BLaER1 (cell line): ENCODE measurements around the gene DNM1.
"Not testable (repeated sequence)": the region's sequence is repeated elsewhere in the genome, so short reads cannot be mapped to it uniquely, and the experiment has no call there.

Experiments
- H3K27ac ChIP-seq: shearing (Covaris generic); formaldehyde crosslinking; 2 replicates; pipeline ENCODE4 v1.8.1; 2022
- H3K27me3 ChIP-seq: shearing (Covaris generic); formaldehyde crosslinking; 2 replicates; pipeline ENCODE4 v1.8.1; 2022
- H3K36me3 ChIP-seq: shearing (Covaris generic); formaldehyde crosslinking; 2 replicates; pipeline ENCODE4 v1.8.1; 2022
- H3K4me1 ChIP-seq: shearing (Covaris generic); formaldehyde crosslinking; 2 replicates; pipeline ENCODE4 v1.8.1; 2022
- H3K4me2 ChIP-seq: shearing (Covaris generic); formaldehyde crosslinking; 2 replicates; pipeline ENCODE4 v1.8.1; 2022
- H3K4me3 ChIP-seq: shearing (Covaris generic); formaldehyde crosslinking; 2 replicates; pipeline ENCODE4 v1.8.1; 2022
- H3K9ac ChIP-seq: shearing (Covaris generic); formaldehyde crosslinking; 2 replicates; pipeline ENCODE4 v1.8.1; 2022
- H3K9me3 ChIP-seq: shearing (Covaris generic); formaldehyde crosslinking; 2 replicates; pipeline ENCODE4 v1.8.1; 2022
- H4K20me1 ChIP-seq: shearing (Covaris generic); formaldehyde crosslinking; 2 replicates; pipeline ENCODE4 v1.8.1; 2022
- Cebpa-rat ChIP-seq: shearing (Covaris generic); IDR thresholded peaks from 2 replicates; pipeline ENCODE4 v1.8.1; 2022

The DNM1 gene

DNA sequence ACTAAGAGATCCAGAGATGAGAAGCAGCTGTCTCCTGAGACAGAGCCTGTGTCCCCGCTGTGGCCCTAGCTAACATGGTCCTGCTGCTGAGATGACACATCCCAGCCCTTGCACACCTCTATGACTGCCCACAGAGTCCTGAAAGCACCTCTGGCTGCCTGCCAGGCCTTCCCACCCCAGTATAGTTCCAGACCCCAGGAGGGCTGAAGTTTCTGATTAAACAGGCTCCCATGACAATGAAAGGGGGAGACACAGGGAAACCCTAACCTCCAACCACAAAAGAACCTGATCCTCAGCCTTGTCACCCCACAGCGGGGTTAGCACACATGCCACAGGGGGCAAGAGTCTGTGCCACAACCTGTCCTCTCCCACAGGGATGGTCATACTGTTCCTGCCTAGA lies 27.5 kb upstream of the DNM1 start:
- no peaks in the 10 kb centered on the region for H3K27me3 ChIP-seq
- no peak overlapping the region for H3K9ac ChIP-seq
- H3K36me3 ChIP-seq: peaks cover 86% of the 10 kb centered on the region
- H3K4me3 ChIP-seq: no peak overlapping the region
- H3K9me3 ChIP-seq: peaks cover 20% of the 10 kb centered on the region
- no peak overlapping the region for H3K27ac ChIP-seq
- no peak for TF ChIP-seq Cebpa-rat
- H4K20me1 ChIP-seq: 0 out of 2 replicates have a peak, but pooled peaks cover 9% of the 10 kb centered on the region
- H3K4me2 ChIP-seq: no peak overlapping the region
- no peaks in the 10 kb centered on the region for H3K4me1 ChIP-seq

DNA sequence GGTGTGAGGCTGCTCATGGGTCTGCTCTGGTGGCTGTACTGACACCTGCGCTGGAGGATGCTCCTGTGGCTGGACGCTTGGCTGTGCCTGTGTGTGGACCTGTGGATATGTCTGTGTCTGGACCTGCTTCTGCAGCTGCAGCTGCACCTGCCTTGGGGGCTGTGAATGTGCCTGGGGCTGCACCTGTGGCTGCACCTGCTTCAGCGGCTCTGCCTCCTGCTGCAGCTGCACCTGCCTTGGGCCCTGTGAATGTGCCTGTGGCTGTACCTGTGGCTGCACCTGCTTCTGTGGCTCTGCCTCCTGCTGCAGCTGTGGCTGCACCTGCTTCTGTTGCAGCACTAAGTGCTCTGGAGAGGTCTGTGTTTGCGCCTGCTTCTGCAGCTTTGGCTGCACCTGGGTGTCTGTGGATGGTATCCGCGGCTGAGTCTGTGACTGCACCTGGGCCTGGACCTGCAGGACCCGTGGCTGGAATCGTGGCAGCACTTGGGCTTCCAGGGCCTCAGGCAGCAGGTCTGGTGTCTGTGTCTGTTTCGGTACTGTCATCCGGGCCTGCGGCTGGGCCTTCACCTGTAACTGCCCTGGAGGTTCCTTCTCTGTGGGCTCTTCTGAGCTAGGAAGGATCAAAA lies 24.3 kb upstream of the DNM1 start:
- no peak overlapping the region for H3K4me3 ChIP-seq
- TF ChIP-seq Cebpa-rat: no peak
- H3K36me3 ChIP-seq: peaks cover 91% of the 10 kb centered on the region

DNA sequence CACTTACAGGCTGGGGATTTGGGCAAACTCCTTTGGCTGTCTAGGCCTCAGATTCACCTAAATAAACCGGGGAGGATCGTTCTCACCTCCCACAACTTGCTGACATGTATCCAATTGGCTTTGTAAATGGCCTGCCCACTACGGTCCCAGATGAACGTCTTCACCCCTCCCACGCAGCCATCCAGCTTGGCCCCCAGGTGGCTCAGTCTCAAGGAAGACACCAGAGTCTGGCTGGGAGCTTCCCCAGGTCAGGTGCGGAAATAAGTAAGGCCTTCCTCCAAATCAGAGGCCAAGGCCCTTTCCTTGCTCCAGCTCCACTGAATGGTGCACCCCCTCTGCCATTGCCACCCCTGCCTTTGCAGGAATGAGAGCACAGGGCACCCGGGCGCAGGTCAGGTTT lies 23.2 kb upstream of the DNM1 start:
- Histone ChIP-seq H3K4me2 (no peak overlapping the region), H3K27ac (no peak overlapping the region), H3K9me3 (peaks cover 21% of the 10 kb centered on the region), H3K36me3 (peaks cover 91% of the 10 kb centered on the region), H3K27me3 (no peaks in the 10 kb centered on the region), H3K4me3 (no peak overlapping the region), H4K20me1 (no peaks in the 10 kb centered on the region), H3K4me1 (no peaks in the 10 kb centered on the region), H3K9ac (no peak overlapping the region)
- TF ChIP-seq Cebpa-rat: no peak

More for the DNA sequence above, 24.3 kb upstream of the DNM1 start:
- H3K4me2 ChIP-seq: no peak overlapping the region
- H3K4me1 ChIP-seq: no peaks in the 10 kb centered on the region
- H4K20me1 ChIP-seq: 0 out of 2 replicates have a peak, but pooled peaks cover 9% of the 10 kb centered on the region
- no peak overlapping the region for H3K27ac ChIP-seq
- H3K9me3 ChIP-seq: peaks cover 21% of the 10 kb centered on the region
- no peak overlapping the region for H3K9ac ChIP-seq
- no peaks in the 10 kb centered on the region for H3K27me3 ChIP-seq

DNA sequence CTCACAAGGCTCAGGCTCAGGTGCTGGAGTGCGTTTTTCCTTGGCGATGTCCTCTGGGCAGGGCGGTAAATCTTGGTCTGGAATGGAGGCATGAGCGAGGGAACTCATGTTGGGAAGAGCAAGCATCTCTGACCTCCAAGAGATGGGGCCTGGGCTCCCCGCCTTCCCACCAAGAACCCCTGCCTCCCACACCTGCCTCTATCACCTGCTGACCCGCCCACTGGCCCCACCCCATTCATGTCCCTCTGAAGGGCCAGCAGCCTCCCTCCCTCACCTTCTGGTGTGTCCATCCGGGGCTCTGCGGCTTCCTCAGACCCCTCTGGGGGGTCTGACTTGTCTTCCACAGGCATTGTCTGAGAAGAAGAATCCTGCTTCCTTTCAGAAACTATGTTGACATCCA lies 22.7 kb upstream of the DNM1 start:
- H3K27ac ChIP-seq: no peak overlapping the region
- no peaks in the 10 kb centered on the region for H3K27me3 ChIP-seq
- H3K9ac ChIP-seq: no peak overlapping the region
- TF ChIP-seq Cebpa-rat: no peak
- no peak overlapping the region for H3K4me2 ChIP-seq
- no peak overlapping the region for H3K4me3 ChIP-seq
- no peaks in the 10 kb centered on the region for H3K4me1 ChIP-seq
- H3K36me3 ChIP-seq: peaks cover 91% of the 10 kb centered on the region
- peaks cover 21% of the 10 kb centered on the region for H3K9me3 ChIP-seq
- no peaks in the 10 kb centered on the region for H4K20me1 ChIP-seq

DNA sequence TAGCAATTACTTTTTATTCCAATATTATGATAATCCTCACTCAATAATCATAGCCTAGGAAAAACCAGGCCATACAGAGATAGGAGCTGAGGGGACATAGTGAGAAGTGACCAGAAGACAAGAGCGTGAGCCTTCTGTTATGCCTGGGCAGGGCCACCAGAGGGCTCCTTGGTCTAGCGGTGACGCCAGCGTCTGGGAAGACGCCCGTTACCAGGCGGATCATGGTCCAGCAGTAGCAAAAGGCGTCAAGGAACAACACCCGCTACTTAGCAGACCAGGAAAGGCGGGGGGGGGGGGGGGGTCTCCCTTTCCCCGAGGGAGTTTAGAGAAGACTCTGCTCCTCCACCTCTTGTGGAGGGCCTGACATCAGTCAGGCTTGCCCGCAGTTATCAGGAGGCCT lies 21.7 kb upstream of the DNM1 start:
- peaks cover 21% of the 10 kb centered on the region for H3K9me3 ChIP-seq
- peaks cover 91% of the 10 kb centered on the region for H3K36me3 ChIP-seq
- not testable (repeated sequence) for H4K20me1 ChIP-seq, H3K4me3 ChIP-seq, H3K4me2 ChIP-seq, H3K27me3 ChIP-seq, H3K9ac ChIP-seq, H3K27ac ChIP-seq, H3K4me1 ChIP-seq

DNA sequence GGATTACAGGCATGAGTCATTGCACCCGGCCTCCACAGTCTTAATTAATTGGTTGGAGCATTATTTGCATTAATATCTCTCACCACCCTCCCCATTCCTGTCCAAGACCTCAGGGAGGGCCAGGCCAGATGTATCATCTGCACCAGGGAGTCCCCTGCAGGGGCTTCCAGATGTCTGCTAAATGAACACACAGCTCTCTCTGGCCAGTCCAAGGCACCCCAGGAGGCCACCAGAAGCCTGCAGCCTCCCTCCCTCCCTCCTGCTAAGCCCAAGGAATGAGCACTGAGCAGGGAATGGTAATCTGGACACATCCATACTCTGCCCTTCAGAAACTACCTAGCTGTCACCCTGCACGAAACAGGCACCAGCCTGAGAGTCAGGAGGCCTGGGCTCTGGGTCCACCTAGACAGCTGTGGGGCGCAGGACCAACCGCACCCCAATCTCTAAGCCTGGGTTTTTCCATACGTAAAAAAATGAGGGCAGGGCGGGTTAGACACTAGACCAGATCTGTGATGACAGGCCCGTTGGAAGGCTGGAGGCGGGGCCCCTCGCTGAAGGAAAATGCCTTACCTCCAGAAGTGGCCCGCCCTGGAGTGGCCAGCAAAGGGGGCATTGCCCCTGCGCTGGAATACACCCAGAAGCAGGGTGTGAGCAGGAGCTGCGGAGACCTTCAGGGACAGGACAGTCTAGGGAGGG lies 20.1 kb upstream of the DNM1 start:
- Histone ChIP-seq H3K27ac (no peak overlapping the region), H3K9ac (no peak overlapping the region), H3K4me2 (no peak overlapping the region), H3K4me3 (no peak overlapping the region), H3K4me1 (no peaks in the 10 kb centered on the region), H4K20me1 (no peaks in the 10 kb centered on the region), H3K36me3 (peaks cover 85% of the 10 kb centered on the region), H3K27me3 (no peaks in the 10 kb centered on the region), H3K9me3 (peaks cover 21% of the 10 kb centered on the region)
- TF ChIP-seq Cebpa-rat: no peak

DNA sequence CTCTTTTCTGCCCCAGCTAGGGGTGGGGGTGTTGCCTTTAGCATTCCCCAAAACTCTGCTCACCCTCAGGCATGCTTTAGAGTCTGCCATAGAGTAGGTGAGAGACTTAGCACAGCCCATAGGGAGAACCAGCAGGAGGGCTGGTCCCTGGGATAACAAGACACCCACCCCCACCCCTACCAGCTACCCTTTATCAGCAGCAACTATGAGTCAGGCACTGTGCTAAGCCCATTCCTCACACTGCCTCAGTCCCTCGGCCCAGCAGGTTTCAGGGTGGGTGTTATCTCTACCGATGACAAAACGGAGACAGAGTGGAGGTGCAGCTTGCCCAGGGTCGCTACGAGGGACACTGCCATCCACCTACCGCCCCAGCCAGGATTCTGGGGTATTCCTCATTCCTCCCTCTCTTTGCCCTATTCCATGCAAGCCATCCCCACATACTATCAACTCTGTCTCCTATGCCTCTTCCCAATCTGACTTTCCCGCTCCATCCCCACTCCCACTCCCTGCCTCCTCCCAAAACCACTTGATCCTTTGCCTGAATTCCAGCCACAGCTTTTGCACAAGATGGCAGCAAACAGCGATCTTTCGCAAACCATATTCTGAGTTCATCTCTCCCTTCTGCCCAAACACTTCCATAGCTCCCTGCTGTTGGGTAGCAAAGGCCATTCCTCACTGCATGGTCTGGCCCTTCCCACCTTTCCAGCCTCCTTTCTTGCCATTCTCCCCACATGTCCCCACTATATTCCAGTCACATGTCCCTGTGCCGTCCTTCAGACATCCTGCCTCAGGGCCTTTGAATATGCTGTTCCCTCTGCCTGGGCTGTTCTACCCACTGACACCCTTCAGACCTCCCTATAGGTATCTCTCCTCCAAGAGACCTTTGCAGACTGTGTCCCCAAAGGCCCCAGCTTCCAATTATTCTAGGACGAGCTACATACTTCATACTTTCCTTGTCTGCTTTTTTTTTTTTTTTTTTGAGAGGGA lies 16.9 kb upstream of the DNM1 start:
- Histone ChIP-seq H3K9me3 (no peaks in the 10 kb centered on the region), H3K4me1 (peaks cover 20% of the 10 kb centered on the region), H3K27me3 (no peaks in the 10 kb centered on the region), H3K9ac (no peak overlapping the region), H3K27ac (no peak overlapping the region), H3K4me2 (no peak overlapping the region), H4K20me1 (no peaks in the 10 kb centered on the region), H3K4me3 (no peak overlapping the region), H3K36me3 (peaks cover 76% of the 10 kb centered on the region)
- no peak for TF ChIP-seq Cebpa-rat

DNA sequence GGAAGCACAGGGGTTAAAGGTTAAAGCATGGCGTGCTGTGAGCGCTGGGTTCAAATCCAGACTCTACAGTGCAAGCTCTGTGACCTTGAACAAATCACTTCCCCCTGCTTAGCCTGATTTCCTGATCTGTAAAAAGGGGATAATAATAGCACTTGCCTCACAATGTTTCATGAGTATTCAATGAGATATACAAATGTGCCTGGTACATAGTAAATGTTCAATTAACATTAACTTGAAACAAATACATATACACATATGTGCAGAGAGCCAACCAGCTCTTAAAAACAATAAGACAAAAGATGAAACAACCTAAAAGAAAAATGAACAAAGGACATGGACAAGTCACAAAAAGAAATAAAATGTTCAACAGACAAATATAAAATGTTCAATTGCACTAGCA lies 15.8 kb upstream of the DNM1 start:
- Histone ChIP-seq H3K27ac (no peak overlapping the region), H3K4me2 (no peak overlapping the region), H3K9ac (no peak overlapping the region), H3K4me3 (no peak overlapping the region), H3K27me3 (no peaks in the 10 kb centered on the region), H3K36me3 (peaks cover 73% of the 10 kb centered on the region), H3K9me3 (no peaks in the 10 kb centered on the region), H3K4me1 (peaks cover 27% of the 10 kb centered on the region), H4K20me1 (no peaks in the 10 kb centered on the region)
- no peak for TF ChIP-seq Cebpa-rat

DNA sequence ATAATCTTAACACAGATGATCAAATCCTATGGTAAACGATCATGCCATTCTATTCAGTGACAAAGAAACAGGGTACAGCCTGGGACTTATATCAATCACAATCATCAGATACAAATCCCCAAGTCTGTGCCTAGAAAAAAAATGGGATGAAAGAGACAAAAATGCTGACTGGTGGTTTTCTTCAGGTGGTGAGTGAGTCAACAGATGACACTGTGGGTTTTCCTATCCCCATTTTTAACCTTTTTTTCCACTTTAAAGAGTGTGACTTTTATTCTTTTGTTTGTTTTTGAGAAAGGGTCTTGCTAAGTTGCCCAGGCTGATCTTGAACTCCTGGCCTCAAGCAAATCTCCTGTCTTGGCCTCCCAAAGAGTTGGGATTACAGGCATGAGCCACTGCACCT lies 15.0 kb upstream of the DNM1 start:
- H3K27me3 ChIP-seq: no peaks in the 10 kb centered on the region
- no peak overlapping the region for H3K9ac ChIP-seq
- no peaks in the 10 kb centered on the region for H3K9me3 ChIP-seq
- peaks cover 65% of the 10 kb centered on the region for H3K36me3 ChIP-seq
- H3K27ac ChIP-seq: no peak overlapping the region
- no peak overlapping the region for H3K4me2 ChIP-seq
- no peak overlapping the region for H3K4me3 ChIP-seq
- no peaks in the 10 kb centered on the region for H4K20me1 ChIP-seq
- peaks cover 33% of the 10 kb centered on the region for H3K4me1 ChIP-seq
- TF ChIP-seq Cebpa-rat: no peak

DNA sequence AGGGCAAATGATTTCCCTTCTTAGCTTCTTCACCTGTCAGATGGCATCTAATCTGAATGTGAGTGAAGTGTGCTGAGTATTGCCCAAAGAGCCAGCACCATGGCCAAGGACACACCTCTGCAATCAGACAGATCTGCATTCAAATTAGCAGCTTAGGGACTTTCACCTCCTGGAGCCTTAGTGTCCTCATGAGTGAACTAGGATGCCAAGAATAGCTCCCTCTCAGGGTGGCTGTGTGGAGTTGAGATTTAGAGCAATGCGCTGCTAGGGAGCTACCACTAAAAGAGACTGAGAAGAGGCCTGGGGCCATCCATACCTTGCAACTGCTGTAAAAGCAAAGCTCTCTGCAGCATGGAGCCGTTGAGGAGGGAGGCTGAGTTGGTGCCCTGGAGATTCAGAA lies 13.2 kb upstream of the DNM1 start:
- H3K4me2 ChIP-seq: peak overlapping the region; percentile 92
- no peaks in the 10 kb centered on the region for H4K20me1 ChIP-seq
- H3K27me3 ChIP-seq: no peaks in the 10 kb centered on the region
- peak overlapping the region; percentile 92 for H3K9ac ChIP-seq
- H3K4me3 ChIP-seq: peak overlapping the region; percentile 80; the same call in 1 of the 2 replicates
- peaks cover 47% of the 10 kb centered on the region for H3K36me3 ChIP-seq
- no peak for TF ChIP-seq Cebpa-rat
- H3K27ac ChIP-seq: peak overlapping the region; percentile 88
- no peaks in the 10 kb centered on the region for H3K9me3 ChIP-seq
- peaks cover 33% of the 10 kb centered on the region for H3K4me1 ChIP-seq
